ENCODE data around the gene DAB2IP. TPM values are rescaled to one million over a fixed set of nuclear protein-coding genes. Genes with fewer than 3 reads are reported as not detected.

Gene DAB2IP
- polyA plus RNA-seq, 4 donors = 13.8 to 39.0 (median 28.3) TPM

DNA sequence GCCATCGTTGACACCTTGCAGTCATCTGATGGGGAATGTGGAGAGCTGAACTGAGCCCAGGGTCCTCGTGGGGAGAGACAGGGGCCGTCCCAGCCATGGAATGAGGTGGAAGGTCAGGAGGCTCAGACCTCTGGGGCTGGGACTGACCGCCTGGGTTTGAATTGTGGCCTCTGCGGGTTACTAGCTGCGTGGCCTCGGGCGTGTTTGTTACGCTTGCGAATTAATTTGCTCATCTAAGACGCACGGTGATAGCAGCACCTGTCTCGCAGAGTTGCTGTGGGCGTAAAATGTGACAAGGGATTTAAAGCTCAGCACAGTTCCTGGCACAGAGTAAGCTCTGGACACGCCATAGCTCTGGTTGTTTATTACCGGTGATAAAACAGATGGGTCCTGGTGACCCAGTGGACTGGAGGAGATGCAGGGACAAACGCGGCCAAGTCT lies 19.4 kb upstream of the DAB2IP start:
- H3K4me1 ChIP-seq (ENCODE audit: control insufficient read depth in 3 of 3, insufficient read depth in 2 of 3, low read depth in 1 of 3, low read length in 2 of 3) = peaks cover 0 to 20% (median 0%) of the 10 kb centered on the region in 3 donors
- no peak for DNase-seq
- H3K27ac ChIP-seq (ENCODE audit: low read depth in 1 of 3, low read length in 2 of 3) = no peak overlapping the region
- no peaks in the 10 kb centered on the region for H3K9me3 ChIP-seq (ENCODE audit: control insufficient read depth in 2 of 2, insufficient read depth in 1 of 2, low read depth in 1 of 2, low read length in 1 of 2)
- 41 to 79% (median 52%) methylated on average over 18 of the region's 18 CpGs for WGBS, 3 donors
- H3K36me3 ChIP-seq (ENCODE audit: control insufficient read depth in 3 of 3, insufficient read depth in 2 of 3, low read depth in 1 of 3, low read length in 3 of 3) = no peaks in the 10 kb centered on the region
- H3K4me3 ChIP-seq (ENCODE audit: low read depth in 1 of 3, low read length in 3 of 3) = no peak overlapping the region
- FAIRE-seq = no peak
- no peaks in the 10 kb centered on the region for H3K27me3 ChIP-seq (ENCODE audit: control insufficient read depth in 3 of 3, insufficient read depth in 3 of 3, low read length in 3 of 3)

DNA sequence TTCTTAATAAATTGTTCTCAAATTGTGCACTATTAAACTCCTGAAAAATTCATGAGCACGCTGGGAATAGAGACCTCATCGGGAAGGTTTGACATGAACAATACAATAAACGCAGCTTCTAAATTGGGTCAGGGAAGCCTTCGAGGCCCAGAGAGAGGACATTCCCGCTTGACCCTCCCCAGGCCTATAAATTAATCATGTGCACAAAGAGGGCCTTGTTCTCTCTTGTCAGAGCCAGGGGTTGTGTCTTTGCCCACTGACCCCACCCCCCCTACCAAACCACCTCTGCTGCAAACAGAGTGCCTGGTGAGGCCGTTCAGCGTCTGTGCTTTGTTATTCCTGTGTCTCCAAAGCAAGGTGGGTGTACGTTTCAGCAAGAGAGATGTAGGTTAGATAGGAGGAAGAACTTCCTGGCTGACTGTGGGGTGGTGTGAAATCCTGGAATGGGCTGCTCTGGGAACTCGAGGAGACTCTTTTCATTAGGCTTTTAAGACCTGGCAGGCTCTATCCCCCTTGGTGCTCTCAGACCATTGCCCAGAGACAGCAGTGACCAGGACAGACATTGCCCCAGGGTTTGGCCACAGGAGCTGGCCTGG lies 18.2 kb upstream of the DAB2IP start:
- peaks cover 0 to 29% (median 0%) of the 10 kb centered on the region in 3 donors for H3K4me1 ChIP-seq (ENCODE audit: control insufficient read depth in 3 of 3, insufficient read depth in 2 of 3, low read depth in 1 of 3, low read length in 2 of 3)
- no peaks in the 10 kb centered on the region for H3K27me3 ChIP-seq (ENCODE audit: control insufficient read depth in 3 of 3, insufficient read depth in 3 of 3, low read length in 3 of 3)
- DNase-seq (no peak), FAIRE-seq (no peak)
- H3K27ac ChIP-seq (ENCODE audit: low read depth in 1 of 3, low read length in 2 of 3) = no peak overlapping the region
- no peak overlapping the region for H3K4me3 ChIP-seq (ENCODE audit: low read depth in 1 of 3, low read length in 3 of 3)
- WGBS, 3 donors = 30 to 57% (median 50%) methylated on average over 9 of the region's 9 CpGs
- no peaks in the 10 kb centered on the region for H3K9me3 ChIP-seq (ENCODE audit: control insufficient read depth in 2 of 2, insufficient read depth in 1 of 2, low read depth in 1 of 2, low read length in 1 of 2)
- H3K36me3 ChIP-seq (ENCODE audit: control insufficient read depth in 3 of 3, insufficient read depth in 2 of 3, low read depth in 1 of 3, low read length in 3 of 3) = no peaks in the 10 kb centered on the region

DNA sequence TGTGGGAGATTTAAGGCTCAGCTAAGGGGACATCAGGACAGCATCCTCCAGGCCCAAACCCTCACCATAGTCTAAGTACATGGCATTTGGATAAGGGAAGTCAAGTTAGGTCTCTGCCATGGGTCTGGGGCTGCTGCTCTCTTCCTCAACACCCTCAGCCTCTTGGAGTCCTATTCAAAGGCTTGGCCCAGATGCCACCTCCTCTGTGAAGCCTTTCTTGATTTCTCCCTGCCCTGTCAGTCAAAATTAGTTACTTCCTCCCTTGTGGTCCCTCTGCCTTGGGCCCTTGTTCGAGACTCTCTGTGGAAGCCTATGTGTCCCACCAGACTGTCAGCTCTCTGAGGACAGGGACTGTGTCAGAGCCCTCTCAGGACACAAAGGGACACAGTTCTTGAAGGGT lies 17.7 kb upstream of the DAB2IP start:
- peaks cover 0 to 2% of the 10 kb centered on the region in 2 donors for H3K9me3 ChIP-seq (ENCODE audit: control insufficient read depth in 2 of 2, insufficient read depth in 1 of 2, low read depth in 1 of 2, low read length in 1 of 2)
- H3K4me1 ChIP-seq (ENCODE audit: control insufficient read depth in 3 of 3, insufficient read depth in 2 of 3, low read depth in 1 of 3, low read length in 2 of 3) = peaks cover 0 to 29% (median 0%) of the 10 kb centered on the region in 3 donors
- H3K27ac ChIP-seq (ENCODE audit: low read depth in 1 of 3, low read length in 2 of 3) = no peak overlapping the region
- no peak overlapping the region for H3K4me3 ChIP-seq (ENCODE audit: low read depth in 1 of 3, low read length in 3 of 3)
- DNase-seq (no peak), FAIRE-seq (no peak)
- H3K27me3 ChIP-seq (ENCODE audit: control insufficient read depth in 3 of 3, insufficient read depth in 3 of 3, low read length in 3 of 3) = no peaks in the 10 kb centered on the region
- no peaks in the 10 kb centered on the region for H3K36me3 ChIP-seq (ENCODE audit: control insufficient read depth in 3 of 3, insufficient read depth in 2 of 3, low read depth in 1 of 3, low read length in 3 of 3)
- WGBS, 3 donors = 86 to 92% (median 88%) methylated on average over 1 of the region's 1 CpG

DNA sequence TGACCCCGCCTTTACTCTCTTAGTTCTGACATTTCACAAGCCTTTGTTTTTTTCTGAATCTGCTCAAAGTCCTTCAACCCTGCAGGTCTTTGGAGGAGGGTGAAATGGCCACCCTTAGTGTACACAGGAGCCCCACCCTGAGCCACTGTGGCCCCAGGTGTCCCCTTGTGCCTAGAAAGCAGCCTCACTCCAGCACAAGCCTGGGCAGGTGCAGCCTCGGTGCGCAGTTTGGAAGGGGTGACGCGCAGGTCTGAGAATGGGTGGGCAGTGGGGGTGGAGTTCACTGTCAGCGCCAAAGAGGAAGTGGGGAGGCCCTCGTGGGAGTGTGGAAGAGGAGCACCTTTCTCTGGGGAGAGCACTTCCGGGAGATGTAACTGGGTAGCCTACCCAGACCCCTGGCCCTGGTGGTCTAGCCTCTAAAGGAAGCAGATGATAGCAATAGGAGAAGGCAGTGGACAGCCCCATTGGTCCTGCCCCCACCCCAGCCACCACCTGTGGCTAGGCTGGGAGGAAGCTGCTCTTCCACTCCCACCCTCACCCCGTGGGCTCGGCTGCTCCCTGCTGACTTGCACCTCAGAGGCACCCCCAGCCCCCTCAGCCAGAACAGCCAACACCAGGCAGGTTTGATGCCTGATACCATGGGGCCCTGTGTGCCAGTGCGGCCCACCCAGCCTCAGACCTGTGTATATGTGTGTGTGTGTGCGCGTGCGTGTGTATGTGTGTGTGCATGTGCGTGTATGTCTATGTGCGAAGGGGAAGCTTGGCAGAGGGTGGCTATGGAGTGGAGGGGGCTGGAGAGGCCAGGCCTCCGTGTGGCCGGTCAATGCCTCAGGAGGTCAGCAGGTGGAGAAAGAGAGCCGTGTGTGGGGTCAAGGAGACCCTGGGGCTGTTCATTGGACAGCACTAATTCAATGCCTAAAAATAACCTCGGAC lies 16.8 kb upstream of the DAB2IP start:
- Histone ChIP-seq H3K4me1 (ENCODE audit: control insufficient read depth in 3 of 3, insufficient read depth in 2 of 3, low read depth in 1 of 3, low read length in 2 of 3) (peaks cover 0 to 35% (median 0%) of the 10 kb centered on the region in 3 donors), H3K27me3 (ENCODE audit: control insufficient read depth in 3 of 3, insufficient read depth in 3 of 3, low read length in 3 of 3) (no peaks in the 10 kb centered on the region), H3K27ac (ENCODE audit: low read depth in 1 of 3, low read length in 2 of 3) (peak overlapping the region in 1 of 3 donors; percentile 35), H3K4me3 (ENCODE audit: low read depth in 1 of 3, low read length in 3 of 3) (no peak overlapping the region), H3K36me3 (ENCODE audit: control insufficient read depth in 3 of 3, insufficient read depth in 2 of 3, low read depth in 1 of 3, low read length in 3 of 3) (no peaks in the 10 kb centered on the region), H3K9me3 (ENCODE audit: control insufficient read depth in 2 of 2, insufficient read depth in 1 of 2, low read depth in 1 of 2, low read length in 1 of 2) (peaks cover 0 to 6% of the 10 kb centered on the region in 2 donors)
- DNase-seq (peak; percentile 28 to 66), FAIRE-seq (no peak)
- 48 to 51% (median 49%) methylated on average over 19 to 20 of the region's 20 CpGs for WGBS, 3 donors

DNA sequence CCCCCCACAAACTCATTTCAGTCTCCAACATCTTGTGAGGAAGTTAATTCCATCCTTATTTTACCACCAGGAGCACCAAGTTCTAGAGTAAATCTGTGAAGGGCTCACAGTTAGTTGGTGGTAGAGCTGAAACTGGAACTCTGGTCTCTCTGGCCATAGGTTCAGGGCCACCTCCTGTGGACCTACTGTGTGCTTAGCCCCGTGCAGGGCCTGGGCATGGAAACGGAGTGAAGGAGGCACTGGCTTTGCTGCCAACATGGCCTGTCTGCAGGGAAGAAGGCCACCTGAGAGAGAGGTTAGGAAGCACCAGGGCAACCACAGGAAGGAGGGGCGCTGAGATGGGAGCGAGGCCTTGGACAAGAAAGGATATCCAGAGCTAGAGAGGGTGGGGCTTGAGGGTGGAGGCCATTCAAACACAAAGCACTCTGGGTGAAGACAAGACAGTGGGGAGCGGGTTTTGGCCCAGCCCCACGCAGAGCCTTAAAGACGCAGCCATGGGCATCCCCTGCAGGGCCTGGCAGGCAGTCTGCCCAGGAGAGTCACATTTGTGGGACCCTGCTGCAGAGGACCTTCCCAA lies 16.0 kb upstream of the DAB2IP start:
- Histone ChIP-seq H3K9me3 (ENCODE audit: control insufficient read depth in 2 of 2, insufficient read depth in 1 of 2, low read depth in 1 of 2, low read length in 1 of 2) (peaks cover 0 to 6% of the 10 kb centered on the region in 2 donors), H3K4me3 (ENCODE audit: low read depth in 1 of 3, low read length in 3 of 3) (no peak overlapping the region), H3K4me1 (ENCODE audit: control insufficient read depth in 3 of 3, insufficient read depth in 2 of 3, low read depth in 1 of 3, low read length in 2 of 3) (peaks cover 0 to 43% (median under 1%) of the 10 kb centered on the region in 3 donors), H3K27ac (ENCODE audit: low read depth in 1 of 3, low read length in 2 of 3) (no peak overlapping the region), H3K36me3 (ENCODE audit: control insufficient read depth in 3 of 3, insufficient read depth in 2 of 3, low read depth in 1 of 3, low read length in 3 of 3) (no peaks in the 10 kb centered on the region), H3K27me3 (ENCODE audit: control insufficient read depth in 3 of 3, insufficient read depth in 3 of 3, low read length in 3 of 3) (no peaks in the 10 kb centered on the region)
- FAIRE-seq (no peak), DNase-seq (no peak)
- WGBS, 3 donors = 76 to 86% (median 83%) methylated on average over 7 of the region's 7 CpGs

DNA sequence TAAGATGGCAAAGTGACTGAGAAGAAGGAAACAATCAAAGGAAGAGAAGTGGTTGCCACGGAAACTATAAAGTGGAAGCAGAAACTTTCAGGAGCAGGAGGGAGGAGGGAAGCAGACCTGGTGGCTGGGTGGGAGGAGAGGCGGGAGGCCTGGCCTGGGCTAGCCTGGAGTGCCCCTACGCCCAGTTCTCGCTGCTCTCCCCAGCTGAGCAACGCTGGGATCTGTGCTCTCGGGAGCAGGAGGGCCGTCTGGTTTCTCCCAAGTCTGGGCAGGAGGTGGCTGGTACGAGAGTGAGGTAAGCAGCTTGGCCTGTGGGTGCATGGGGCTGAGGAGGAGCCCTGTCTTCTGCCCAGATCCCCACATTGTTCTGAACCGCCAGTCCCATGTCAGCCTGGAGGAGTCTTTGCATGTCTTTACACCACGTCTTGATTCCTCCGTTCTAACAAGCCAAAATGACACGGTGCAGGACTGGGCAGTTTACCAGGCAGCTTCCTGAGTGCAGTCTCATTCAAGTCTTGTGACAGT lies 15.0 kb upstream of the DAB2IP start:
- Histone ChIP-seq H3K27me3 (ENCODE audit: control insufficient read depth in 3 of 3, insufficient read depth in 3 of 3, low read length in 3 of 3) (no peaks in the 10 kb centered on the region), H3K36me3 (ENCODE audit: control insufficient read depth in 3 of 3, insufficient read depth in 2 of 3, low read depth in 1 of 3, low read length in 3 of 3) (no peaks in the 10 kb centered on the region), H3K4me1 (ENCODE audit: control insufficient read depth in 3 of 3, insufficient read depth in 2 of 3, low read depth in 1 of 3, low read length in 2 of 3) (peaks cover 0 to 52% (median 4%) of the 10 kb centered on the region in 3 donors), H3K9me3 (ENCODE audit: control insufficient read depth in 2 of 2, insufficient read depth in 1 of 2, low read depth in 1 of 2, low read length in 1 of 2) (peaks cover 0 to 6% of the 10 kb centered on the region in 2 donors), H3K4me3 (ENCODE audit: low read depth in 1 of 3, low read length in 3 of 3) (no peak overlapping the region), H3K27ac (ENCODE audit: low read depth in 1 of 3, low read length in 2 of 3) (no peak overlapping the region)
- DNase-seq (no peak), FAIRE-seq (no peak)
- WGBS, 3 donors = 68 to 73% (median 70%) methylated on average over 11 to 12 of the region's 12 CpGs

DNA sequence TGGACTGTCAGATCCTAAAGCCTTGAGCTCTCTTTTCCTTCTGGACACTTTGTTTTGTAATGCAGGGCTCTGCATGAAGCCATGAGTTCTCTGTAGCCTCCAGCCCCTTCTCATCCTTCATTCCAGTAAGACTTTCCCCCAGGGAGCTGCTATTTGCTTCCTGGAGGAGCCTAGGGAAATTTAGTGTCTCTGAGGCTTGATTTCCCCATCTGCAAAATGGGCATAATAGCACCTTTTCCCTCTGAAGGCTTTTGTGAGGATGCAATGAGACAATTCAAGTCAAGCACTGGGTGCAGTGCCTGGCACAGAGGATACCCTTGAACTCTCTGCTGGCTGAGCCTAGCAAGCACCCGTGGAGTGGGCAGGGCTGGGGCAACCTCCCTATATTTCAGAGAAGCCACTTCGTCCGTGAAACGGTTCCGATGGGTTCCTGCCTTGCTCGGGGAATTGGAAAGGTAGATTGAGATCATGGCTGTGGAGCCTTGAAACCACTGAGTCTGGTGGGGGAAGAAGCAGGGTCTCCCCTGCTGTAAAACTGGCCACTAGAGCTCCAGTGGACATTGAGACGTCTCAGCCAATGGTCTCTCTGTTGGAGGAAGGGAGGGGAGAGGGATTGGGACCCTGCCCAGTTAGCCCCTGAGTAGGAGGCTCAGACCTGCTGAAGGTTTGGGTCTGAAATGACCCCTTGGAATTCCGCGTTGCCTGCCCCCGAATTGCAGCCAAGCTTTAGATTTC lies 14.3 kb upstream of the DAB2IP start:
- DNase-seq (no peak), FAIRE-seq (no peak)
- WGBS, 3 donors = 45 to 73% (median 48%) methylated on average over 10 of the region's 10 CpGs
- peaks cover 0 to 52% (median 4%) of the 10 kb centered on the region in 3 donors for H3K4me1 ChIP-seq (ENCODE audit: control insufficient read depth in 3 of 3, insufficient read depth in 2 of 3, low read depth in 1 of 3, low read length in 2 of 3)
- H3K9me3 ChIP-seq (ENCODE audit: control insufficient read depth in 2 of 2, insufficient read depth in 1 of 2, low read depth in 1 of 2, low read length in 1 of 2) = peaks cover 0 to 6% of the 10 kb centered on the region in 2 donors
- no peak overlapping the region for H3K4me3 ChIP-seq (ENCODE audit: low read depth in 1 of 3, low read length in 3 of 3)
- H3K36me3 ChIP-seq (ENCODE audit: control insufficient read depth in 3 of 3, insufficient read depth in 2 of 3, low read depth in 1 of 3, low read length in 3 of 3) = no peaks in the 10 kb centered on the region
- H3K27ac ChIP-seq (ENCODE audit: low read depth in 1 of 3, low read length in 2 of 3) = no peak overlapping the region
- H3K27me3 ChIP-seq (ENCODE audit: control insufficient read depth in 3 of 3, insufficient read depth in 3 of 3, low read length in 3 of 3) = no peaks in the 10 kb centered on the region
